K562 (cell line): ENCODE data around the gene SLC4A1. TPM values are rescaled to one million over a fixed set of nuclear protein-coding genes. Genes with fewer than 3 reads are reported as not detected.
A peak's percentile ranks its signal among the peaks of the same experiment; 100 is the strongest.

ENCODE experiments used
- BCLAF1 ChIP-seq, 2 experiments: fragments of 450-650 bp in 1 of 2; IDR thresholded peaks; 2 replicates each; pipeline ENCODE4 v1.6.1; 2011 to 2017; ENCODE audit warnings: low read depth in 2 of 2, antibody characterized with exemption in 1 of 2, borderline replicate concordance in 1 of 2, low read length in 1 of 2, mild to moderate bottlenecking in 1 of 2, mixed read lengths in 1 of 2; ENCODE audit not compliant: control insufficient read depth in 1 of 2
- BCOR ChIP-seq: fragments of 450-650 bp; IDR thresholded peaks from 2 replicates; pipeline ENCODE4 v1.6.1; 2016
- CREB3 ChIP-seq: fragments of 450-650 bp; conservative IDR thresholded peaks from 2 replicates; pipeline ENCODE4 v1.6.1; 2016; ENCODE audit warnings: missing genetic modification characterization, low read depth, mild to moderate bottlenecking, missing compliant biosample characterization, moderate library complexity
- DDX20 ChIP-seq: fragments of 450-650 bp; IDR thresholded peaks from 2 replicates; pipeline ENCODE4 v1.6.1; 2016; ENCODE audit warnings: missing genetic modification characterization, low read depth, mild to moderate bottlenecking, missing compliant biosample characterization, moderate library complexity
- FUS ChIP-seq: fragments of 200-400 bp; formaldehyde crosslinking; optimal IDR thresholded peaks from 2 replicates; pipeline ENCODE3; 2017; ENCODE audit warnings: low read depth, low read length
- MAFG ChIP-seq: fragments of 450-650 bp; conservative IDR thresholded peaks from 2 replicates; pipeline ENCODE4 v1.6.1; 2016; ENCODE audit warnings: missing genetic modification characterization, missing compliant biosample characterization
- MLLT1 ChIP-seq, 2 experiments: fragments of 450-650 bp; IDR thresholded peaks; 2 replicates each; pipeline ENCODE4 v1.6.1; 2016
- PCBP2 ChIP-seq: fragments of 200-400 bp; formaldehyde crosslinking; IDR thresholded peaks from 2 replicates; pipeline ENCODE4 v1.6.1; 2018; ENCODE audit warnings: low read length, low read depth, mild to moderate bottlenecking, moderate library complexity; ENCODE audit not compliant: poor library complexity, severe bottlenecking
- PTBP1 ChIP-seq: fragments of 200-400 bp; formaldehyde crosslinking; IDR thresholded peaks from 2 replicates; pipeline ENCODE4 v1.6.1; 2017; ENCODE audit warnings: low read depth, low read length
- RB1 ChIP-seq: fragments of 450-650 bp; IDR thresholded peaks from 2 replicates; pipeline ENCODE4 v1.6.1; 2017; ENCODE audit warnings: low read depth, mild to moderate bottlenecking
- RBM25 ChIP-seq: fragments of 200-400 bp; formaldehyde crosslinking; IDR thresholded peaks from 2 replicates; pipeline ENCODE4 v1.6.1; 2018; ENCODE audit warnings: low read length, low read depth, moderate library complexity; ENCODE audit not compliant: severe bottlenecking
- RUNX1 ChIP-seq: sonication (generic); IDR thresholded peaks from 2 replicates; pipeline ENCODE4 v1.6.1; 2016; ENCODE audit warnings: antibody characterized with exemption, low read depth
- SIN3B ChIP-seq: fragments of 450-650 bp; IDR thresholded peaks from 2 replicates; pipeline ENCODE4 v1.6.1; 2017; ENCODE audit warnings: low read depth, mild to moderate bottlenecking, moderate library complexity
- SREBF2 ChIP-seq: sonication (generic); formaldehyde crosslinking; IDR thresholded peaks from 2 replicates; pipeline ENCODE4 v1.4.0; 2020; ENCODE audit warnings: mild to moderate bottlenecking, missing genetic modification reagents
- TCF7L2 ChIP-seq: fragments of 150-350 bp; IDR thresholded peaks from 2 replicates; pipeline ENCODE4 v1.6.1; 2016; ENCODE audit warnings: low read depth, mild to moderate bottlenecking, low read length, moderate library complexity
- ZNF133 ChIP-seq: fragments of 250-450 bp; sonication (Bioruptor Pico); IDR thresholded peaks from 2 replicates; pipeline ENCODE4 v1.4.0; 2020; ENCODE audit warnings: mild to moderate bottlenecking
- ZNF165 ChIP-seq: fragments of 250-450 bp; sonication (Bioruptor Pico); IDR thresholded peaks from 2 replicates; pipeline ENCODE4 v1.4.0; 2020; ENCODE audit warnings: borderline replicate concordance
- ZNF445 ChIP-seq: fragments of 250-450 bp; sonication (Bioruptor Pico); IDR thresholded peaks from 2 replicates; pipeline ENCODE4 v1.4.0; 2020; ENCODE audit warnings: low read depth, mild to moderate bottlenecking, moderate library complexity
- ZNF507 ChIP-seq: conservative IDR thresholded peaks from 2 replicates; pipeline ENCODE4 v1.6.1; 2017; ENCODE audit warnings: missing genetic modification characterization, missing compliant biosample characterization
- ZNF551 ChIP-seq: fragments of 250-450 bp; sonication (Bioruptor Pico); IDR thresholded peaks from 2 replicates; pipeline ENCODE4 v1.5.0; 2021; ENCODE audit warnings: mild to moderate bottlenecking, moderate library complexity
- ZNF639 ChIP-seq, 2 experiments: fragments of 200-800 bp in 1 of 2; sonication (Bioruptor generic) in 1 of 2; sonication (generic) in 1 of 2; formaldehyde crosslinking in 1 of 2; IDR thresholded peaks in 1 of 2; conservative IDR thresholded peaks in 1 of 2; 2 replicates each; pipeline versions ENCODE4 v1.5.0 to v1.6.1; 2016 to 2020; ENCODE audit warnings: missing compliant biosample characterization in 1 of 2, missing genetic modification characterization in 1 of 2, missing genetic modification reagents in 1 of 2
- polyA plus RNA-seq, 8 experiments: library from polyadenylated mRNA; depleted of rRNA in 4 of 8; stranded (reverse) in 5 of 8; unstranded in 3 of 8; fragments of >200 nt; fragmentation: Nextera tagmentation in 2 of 8; fragmentation: Illumina TruSeq in 1 of 8; extraction: Ambion mirVana in 2 of 8; extraction: Trizol in 1 of 8; gene quantifications; 2 replicates each; pipeline versions ENCODE4 v1.2.1 to v1.2.3, GENCODE V29; 2011 to 2014; ENCODE audit warnings: inconsistent platforms in 1 of 8, missing spikeins in 1 of 8
- total RNA-seq, 7 experiments: library from RNA; depleted of rRNA in 6 of 7; stranded (reverse); fragments of >200 nt in 6 of 7; fragmentation: Illumina TruSeq in 2 of 7; extraction: Trizol in 2 of 7; gene quantifications; 2 replicates each; pipeline versions ENCODE4 v1.2.1 to v1.2.3, GENCODE V29; 2011 to 2021; ENCODE audit warnings: low replicate concordance in 1 of 7

The SLC4A1 gene
- total and polyA plus RNA-seq, 9 of the 15 experiments (the other 6 are each of a cell fraction or from before 2014, with no cell fraction given): 0.14 to 1.00 (median 0.53) TPM

- TF ChIP-seq RBM25: no peak
- no peak for TF ChIP-seq ZNF551
- no peak for TF ChIP-seq BCOR
- no peak for TF ChIP-seq ZNF133 (CRISPR knock-in tag)
- TF ChIP-seq ZNF445 (CRISPR knock-in tag): no peak
- no peak for TF ChIP-seq FUS
- TF ChIP-seq CREB3: no peak
- no peak for TF ChIP-seq SIN3B
- no peak for TF ChIP-seq MLLT1 (IDR thresholded peaks at IDR 0.05)
- TF ChIP-seq DDX20 (tag): no peak
- no peak for TF ChIP-seq ZNF165 (CRISPR knock-in tag)
- no peak for TF ChIP-seq SREBF2
- TF ChIP-seq ZNF639 (CRISPR knock-in tag; conservative IDR thresholded peaks at IDR 0.05 in 1 of 2, IDR thresholded peaks at IDR 0.05 in 1 of 2): no peak; a peak in 1 of 4 replicates
- no peak for TF ChIP-seq MAFG
- TF ChIP-seq PCBP2: no peak
- TF ChIP-seq ZNF507 (tag): no peak
- no peak for TF ChIP-seq RUNX1
- TF ChIP-seq RB1: 0 out of 2 replicates have a peak, but pooled peaks have one; percentile 71
- TF ChIP-seq TCF7L2: no peak
- no peak for TF ChIP-seq BCLAF1 (IDR thresholded peaks at IDR 0.05; ENCODE audit: borderline replicate concordance in 1 of 2, control insufficient read depth in 1 of 2, low read depth in 2 of 2, low read length in 1 of 2)
- TF ChIP-seq PTBP1: no peak
These were observed 48.8 kb downstream of the SLC4A1 start (continued) for GRCh38 chr17:44219108-44219615.
